Right lobe of liver (tissue), 4 donors: ENCODE measurements around the gene SAMD9.

ENCODE experiments used
- POLR2A ChIP-seq: fragments of 450-650 bp; IDR thresholded peaks from one replicate; pipeline ENCODE4 v1.6.1; 2017; ENCODE audit warnings: antibody characterized with exemption, mild to moderate bottlenecking
- TF ChIP-seq, protein P1 (sequence below), 4 donors: fragments of 200-600 bp in 3 of 4; fragments of 450-650 bp in 1 of 4; IDR thresholded peaks; one replicate each; pipeline versions ENCODE4 v1.5.1 to v1.8.0; 2016 to 2022; ENCODE audit warnings: antibody characterized with exemption in 4 of 4, mild to moderate bottlenecking in 2 of 4
- donor health status: DM: no; HTN: no; CAD: no.
- donor health status: DM: no; HTN: no; CAD: no.
- donor health status: DM: no; HTN: yes; CAD: no.

DNA sequence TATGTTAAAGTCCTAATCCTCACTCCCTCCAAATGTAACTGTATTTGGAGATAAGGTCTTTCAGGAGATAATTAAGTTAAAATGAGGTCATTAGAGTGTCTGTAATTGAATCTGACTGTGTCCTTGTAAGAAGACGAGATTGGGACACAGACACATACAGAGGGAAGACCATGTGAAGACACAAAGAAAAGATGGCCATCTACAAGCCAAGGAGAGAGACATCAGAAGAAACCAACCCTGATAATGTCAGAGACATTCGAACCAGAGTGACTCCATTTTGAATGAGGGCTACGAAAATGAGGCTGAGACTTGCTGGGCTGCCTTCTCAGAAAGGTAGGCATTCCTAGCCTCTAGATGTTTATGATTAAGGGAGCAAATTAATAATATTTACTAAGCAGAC, 30.9 kb upstream of the SAMD9 start:
- TF ChIP-seq, protein P1, sequence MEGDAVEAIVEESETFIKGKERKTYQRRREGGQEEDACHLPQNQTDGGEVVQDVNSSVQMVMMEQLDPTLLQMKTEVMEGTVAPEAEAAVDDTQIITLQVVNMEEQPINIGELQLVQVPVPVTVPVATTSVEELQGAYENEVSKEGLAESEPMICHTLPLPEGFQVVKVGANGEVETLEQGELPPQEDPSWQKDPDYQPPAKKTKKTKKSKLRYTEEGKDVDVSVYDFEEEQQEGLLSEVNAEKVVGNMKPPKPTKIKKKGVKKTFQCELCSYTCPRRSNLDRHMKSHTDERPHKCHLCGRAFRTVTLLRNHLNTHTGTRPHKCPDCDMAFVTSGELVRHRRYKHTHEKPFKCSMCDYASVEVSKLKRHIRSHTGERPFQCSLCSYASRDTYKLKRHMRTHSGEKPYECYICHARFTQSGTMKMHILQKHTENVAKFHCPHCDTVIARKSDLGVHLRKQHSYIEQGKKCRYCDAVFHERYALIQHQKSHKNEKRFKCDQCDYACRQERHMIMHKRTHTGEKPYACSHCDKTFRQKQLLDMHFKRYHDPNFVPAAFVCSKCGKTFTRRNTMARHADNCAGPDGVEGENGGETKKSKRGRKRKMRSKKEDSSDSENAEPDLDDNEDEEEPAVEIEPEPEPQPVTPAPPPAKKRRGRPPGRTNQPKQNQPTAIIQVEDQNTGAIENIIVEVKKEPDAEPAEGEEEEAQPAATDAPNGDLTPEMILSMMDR (IDR thresholded peaks at IDR 0.05): no peak
- no peak for TF ChIP-seq POLR2A
